ENCODE measurements around the gene C22orf39. TPM values are rescaled to one million over a fixed set of nuclear protein-coding genes. Genes with fewer than 3 reads are reported as not detected.

C22orf39 gene
- total RNA-seq, 2 experiments from 2014 or later = 52.1 to 64.8 TPM

- no peaks in the 10 kb centered on the region for H3K9me3 ChIP-seq (ENCODE audit: low read length)
- ChIA-PET POLR2A (interaction anchor here (0.6 kb wide), 1 partner anchor 54 kb away, joined by 5 read pairs; no protein-coding TSS in a partner anchor), CTCF (ENCODE audit: unreplicated experiment) (no interaction called here)
- H3K36me3 ChIP-seq (ENCODE audit: insufficient read depth, low read length) = peaks cover 93% of the 10 kb centered on the region
- no peak for DNase-seq (ENCODE audit: low spot score)
- H3K4me3 ChIP-seq (ENCODE audit: low read depth, low read length, poor library complexity, severe bottlenecking) = no peak overlapping the region
- no peaks in the 10 kb centered on the region for H3K4me1 ChIP-seq (ENCODE audit: insufficient read depth, low read length, poor library complexity, severe bottlenecking)
- no peaks in the 10 kb centered on the region for H3K79me2 ChIP-seq (ENCODE audit: insufficient read depth, low read depth, low read length)
- intact Hi-C loops (cut with micrococcal nuclease; ENCODE audit: unreplicated experiment) = no loop called here
- BruUV-seq (replicated peaks) = no TSS peak
- no peaks in the 10 kb centered on the region for H4K20me1 ChIP-seq (ENCODE audit: insufficient read depth, low read length)
- H2AFZ ChIP-seq (ENCODE audit: low read length) = no peak overlapping the region
- TF ChIP-seq EZH2phosphoT487 (IDR thresholded peaks at IDR 0.05; ENCODE audit: borderline replicate concordance, low read depth, low read length) (no peak), CTCF (conservative IDR thresholded peaks at IDR 0.05; ENCODE audit: low read length) (no peak)
- no peaks in the 10 kb centered on the region for H3K9me2 ChIP-seq (ENCODE audit: insufficient read depth, low read length)
- no peak overlapping the region for H3K27ac ChIP-seq (ENCODE audit: low read depth, low read length, poor library complexity, severe bottlenecking)
- H3K4me2 ChIP-seq (ENCODE audit: low read length) = no peak overlapping the region
Measured at GRCh38 chr22:19397734-19398104, 49.8 kb downstream of the C22orf39 start.

GRCh38 chr22:19396934-19397733 is 50.4 kb downstream of the C22orf39 start:
- no peak for TF ChIP-seq EZH2phosphoT487 (IDR thresholded peaks at IDR 0.05; ENCODE audit: borderline replicate concordance, low read depth, low read length)
- no peak for TF ChIP-seq CTCF (conservative IDR thresholded peaks at IDR 0.05; ENCODE audit: low read length)
- DNase-seq (ENCODE audit: low spot score) = no peak
- no peaks in the 10 kb centered on the region for H3K9me3 ChIP-seq (ENCODE audit: low read length)
- H3K27ac ChIP-seq (ENCODE audit: low read depth, low read length, poor library complexity, severe bottlenecking) = no peak overlapping the region
- POLR2A ChIA-PET = interaction anchor here (0.6 kb wide), 1 partner anchor 54 kb away, joined by 5 read pairs; no protein-coding TSS in a partner anchor
- no peaks in the 10 kb centered on the region for H3K9me2 ChIP-seq (ENCODE audit: insufficient read depth, low read length)
- CTCF ChIA-PET (ENCODE audit: unreplicated experiment) = no interaction called here
- no peak overlapping the region for H2AFZ ChIP-seq (ENCODE audit: low read length)
- H3K4me3 ChIP-seq (ENCODE audit: low read depth, low read length, poor library complexity, severe bottlenecking) = no peak overlapping the region
- BruUV-seq (replicated peaks) = no TSS peak
- intact Hi-C loops (cut with micrococcal nuclease; ENCODE audit: unreplicated experiment) = no loop called here
- H3K4me1 ChIP-seq (ENCODE audit: insufficient read depth, low read length, poor library complexity, severe bottlenecking) = no peaks in the 10 kb centered on the region
- H3K36me3 ChIP-seq (ENCODE audit: insufficient read depth, low read length) = peaks cover 93% of the 10 kb centered on the region
- H3K79me2 ChIP-seq (ENCODE audit: insufficient read depth, low read depth, low read length) = no peaks in the 10 kb centered on the region
- no peak overlapping the region for H3K4me2 ChIP-seq (ENCODE audit: low read length)
- no peaks in the 10 kb centered on the region for H4K20me1 ChIP-seq (ENCODE audit: insufficient read depth, low read length)

GRCh38 chr22:19396561-19396933 is 51.0 kb downstream of the C22orf39 start:
- no peak overlapping the region for H2AFZ ChIP-seq (ENCODE audit: low read length)

More at GRCh38 chr22:19396561-19396933, 51.0 kb downstream of the C22orf39 start:
- BruUV-seq (replicated peaks) = no TSS peak
- CTCF ChIA-PET (ENCODE audit: unreplicated experiment) = no interaction called here
- intact Hi-C loops (cut with micrococcal nuclease; ENCODE audit: unreplicated experiment) = no loop called here
- Histone ChIP-seq H3K79me2 (ENCODE audit: insufficient read depth, low read depth, low read length) (no peaks in the 10 kb centered on the region), H3K27ac (ENCODE audit: low read depth, low read length, poor library complexity, severe bottlenecking) (no peak overlapping the region), H3K4me1 (ENCODE audit: insufficient read depth, low read length, poor library complexity, severe bottlenecking) (no peaks in the 10 kb centered on the region), H3K36me3 (ENCODE audit: insufficient read depth, low read length) (peaks cover 93% of the 10 kb centered on the region), H3K4me2 (ENCODE audit: low read length) (no peak overlapping the region), H3K9me2 (ENCODE audit: insufficient read depth, low read length) (no peaks in the 10 kb centered on the region), H3K4me3 (ENCODE audit: low read depth, low read length, poor library complexity, severe bottlenecking) (no peak overlapping the region), H4K20me1 (ENCODE audit: insufficient read depth, low read length) (no peaks in the 10 kb centered on the region), H3K9me3 (ENCODE audit: low read length) (no peaks in the 10 kb centered on the region)
- POLR2A ChIA-PET = interaction anchor here (0.9 kb wide), 1 partner anchor 31 kb away, joined by 4 read pairs; no protein-coding TSS in a partner anchor
- DNase-seq (ENCODE audit: low spot score) = no peak
- TF ChIP-seq CTCF (conservative IDR thresholded peaks at IDR 0.05; ENCODE audit: low read length) (no peak), EZH2phosphoT487 (IDR thresholded peaks at IDR 0.05; ENCODE audit: borderline replicate concordance, low read depth, low read length) (no peak)

Measured in OCI-LY7 (cell line).